NCI-H1694 treated with DMSO at 0.1 percent for 48 hours (cell line): ENCODE measurements around the gene ENG.
A peak's percentile ranks its signal among the peaks of the same experiment; 100 is the strongest.
"Not testable (repeated sequence)": the region's sequence is repeated elsewhere in the genome, so short reads cannot be mapped to it uniquely, and the experiment has no call there.

Experiments
- DNase-seq: peaks from one replicate; lab custom pipeline; 2025; lab: John Stamatoyannopoulos, UW

Gene ENG

DNA sequence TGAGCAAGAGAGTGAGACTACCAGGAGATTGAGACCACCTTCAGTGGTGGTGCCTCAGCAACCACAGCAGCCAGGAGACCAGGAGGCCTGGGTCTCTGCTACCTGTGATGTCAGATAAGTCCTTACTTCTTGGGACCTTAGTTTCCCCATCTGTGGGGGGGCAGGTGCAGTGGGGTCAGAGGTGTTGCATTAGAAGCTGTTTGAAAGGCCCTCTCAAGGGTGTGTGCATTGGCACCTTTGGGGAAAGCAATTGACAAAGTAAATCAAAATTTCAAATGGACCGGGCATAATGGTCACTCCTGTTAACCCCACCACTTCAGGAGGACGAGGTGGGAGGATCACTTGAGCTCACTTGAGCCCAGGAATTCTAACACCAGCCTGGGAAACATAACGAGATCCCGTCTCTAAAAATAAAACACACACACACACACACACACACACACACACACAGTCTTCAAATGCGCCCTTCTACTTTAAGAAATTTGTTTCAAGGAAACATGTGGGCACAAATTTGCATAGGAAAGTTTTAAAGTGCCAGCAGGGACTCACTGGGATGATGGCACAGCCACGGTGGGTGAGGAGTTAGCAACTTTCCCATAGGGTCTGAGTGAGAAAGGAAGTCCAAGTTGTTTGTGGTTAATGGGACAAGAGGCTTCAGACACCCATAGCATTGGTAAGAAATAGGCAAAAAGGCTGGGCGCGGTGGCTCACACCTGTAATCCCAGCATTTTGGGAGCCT lies 24.4 kb upstream of the ENG start:
- no peak for DNase-seq

DNA sequence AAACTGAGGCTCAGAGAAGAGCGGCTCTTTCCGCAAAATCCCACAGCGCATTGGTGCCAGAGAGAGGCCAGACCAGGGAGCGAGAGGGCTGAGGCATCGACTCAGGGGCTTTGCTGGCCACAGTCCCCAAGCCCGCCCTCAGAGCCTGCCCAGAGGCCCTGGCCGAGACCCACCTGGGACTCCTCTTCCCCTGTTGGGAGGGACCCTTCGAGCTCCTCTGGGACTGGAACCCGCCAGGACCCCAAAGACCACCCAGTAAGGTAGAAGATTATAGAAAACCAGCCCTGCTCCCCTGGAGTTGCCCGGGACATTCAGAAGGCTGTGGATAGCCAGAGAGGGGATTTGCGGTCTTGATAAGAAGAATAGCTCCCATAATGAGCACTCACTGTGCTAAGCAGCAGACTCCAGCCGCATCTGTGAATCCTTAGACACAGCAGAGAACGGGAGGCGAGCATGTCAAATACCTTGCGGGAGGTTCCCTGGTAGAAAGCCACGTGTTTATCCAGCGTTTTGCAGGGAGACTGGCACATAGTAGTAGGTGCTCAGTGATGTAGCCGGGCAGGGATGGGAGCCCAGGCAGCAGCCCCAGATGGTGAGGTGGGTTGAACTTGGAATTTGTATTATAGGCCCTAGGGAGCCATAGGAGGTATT lies 23.7 kb upstream of the ENG start:
- DNase-seq = no peak

DNA sequence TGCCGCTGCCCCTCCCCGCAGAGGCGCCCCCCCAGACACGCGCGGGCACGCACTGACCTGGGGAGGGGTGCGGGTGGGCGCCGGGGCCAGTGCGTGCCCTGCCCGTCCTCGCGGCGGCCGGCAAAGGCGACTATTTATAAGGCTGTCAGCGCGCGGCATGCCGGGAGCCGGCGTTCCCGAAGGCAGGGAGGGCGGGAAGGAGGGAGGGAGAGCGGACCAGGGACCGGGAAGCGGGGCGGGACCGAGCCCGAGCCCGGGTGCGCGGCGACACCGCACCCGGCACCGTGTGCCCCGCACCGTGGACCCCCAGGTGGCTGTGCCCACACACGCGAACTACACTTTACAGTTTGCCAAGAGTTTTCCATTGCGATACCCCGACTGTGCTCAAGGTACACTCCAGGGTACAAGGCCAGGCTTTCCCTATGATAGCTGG lies 23.1 kb upstream of the ENG start, which contains the start of gene AK1:
TSS of gene AK1 (minus strand) at position 110 of the 433 bp plus-strand sequence. CDS start 3,058 bp downstream, outside the sequence.
- peak; percentile 10 for DNase-seq

DNA sequence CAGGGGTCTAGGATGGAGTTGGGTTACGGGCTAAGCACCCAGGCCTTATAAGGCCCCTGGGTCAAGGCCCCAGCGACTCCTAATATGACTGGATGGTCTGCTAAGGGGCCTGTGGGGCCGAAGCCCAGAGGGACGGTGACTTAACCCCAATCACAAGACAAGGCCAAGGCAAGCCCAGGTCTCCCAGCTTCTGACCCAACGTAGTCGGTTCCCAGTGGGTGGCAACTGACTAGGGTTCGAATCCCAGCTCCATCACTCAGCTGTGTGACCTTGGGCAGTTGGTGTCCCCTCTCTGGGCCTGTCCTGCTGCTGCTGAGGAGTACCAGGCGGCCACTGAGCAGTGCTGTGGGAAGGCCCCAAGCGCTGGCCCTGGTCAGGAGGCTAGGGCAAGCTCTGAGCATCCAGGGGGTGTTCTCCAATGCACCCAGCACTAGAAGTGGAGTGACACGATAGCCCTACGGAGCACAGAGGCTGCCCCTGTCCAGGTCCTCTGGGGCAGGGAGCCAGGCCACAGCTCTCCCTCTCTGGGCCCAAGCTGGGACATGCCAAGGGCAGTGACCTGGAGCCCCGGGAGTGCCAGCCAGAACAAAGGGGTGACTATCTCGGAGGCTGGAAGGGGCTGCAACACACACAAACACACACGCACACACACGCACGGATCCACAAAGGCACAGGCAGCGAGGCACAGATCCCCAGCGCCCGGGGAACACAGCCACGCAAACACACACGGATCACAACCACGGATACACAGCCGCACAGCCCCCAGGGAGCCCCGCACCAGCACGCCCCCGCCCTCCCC lies 22.5 kb upstream of the ENG start:
- no peak for DNase-seq

DNA sequence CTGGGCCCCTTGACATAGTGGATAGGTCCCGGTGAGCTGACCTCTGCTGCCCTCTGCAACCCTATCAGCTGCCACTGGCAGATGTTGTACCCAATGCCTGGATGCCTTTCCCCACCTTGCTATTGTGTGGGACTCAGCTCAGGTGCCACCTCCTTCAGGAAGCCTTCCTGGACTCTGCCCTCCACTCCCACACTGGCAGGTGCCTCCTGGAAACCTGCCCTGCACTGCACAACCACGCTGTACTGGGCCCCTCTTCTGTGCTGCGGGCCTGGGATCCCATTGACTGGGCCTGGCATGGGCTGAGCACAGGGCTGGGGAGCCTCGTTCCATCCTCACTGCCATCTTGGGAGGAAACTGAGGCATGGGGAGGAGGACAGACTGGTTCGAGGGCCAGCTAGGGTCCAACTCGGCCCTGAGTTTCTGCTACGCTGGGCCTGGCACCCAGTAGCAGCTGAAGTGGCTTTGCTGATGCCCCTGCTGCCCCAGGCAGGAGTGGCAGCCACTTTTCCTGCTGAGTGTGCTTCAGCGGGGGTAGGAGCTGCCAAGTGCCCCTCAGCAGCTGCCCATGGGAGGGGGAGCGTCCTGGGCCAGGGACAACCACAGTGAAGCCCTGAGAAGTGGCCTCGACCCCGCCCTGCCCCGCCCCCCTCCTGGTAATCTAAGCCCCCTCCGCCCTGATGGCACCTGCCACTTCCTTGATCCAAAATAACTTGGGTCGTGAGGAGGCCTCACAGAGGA lies 21.7 kb upstream of the ENG start:
- no peak for DNase-seq

DNA sequence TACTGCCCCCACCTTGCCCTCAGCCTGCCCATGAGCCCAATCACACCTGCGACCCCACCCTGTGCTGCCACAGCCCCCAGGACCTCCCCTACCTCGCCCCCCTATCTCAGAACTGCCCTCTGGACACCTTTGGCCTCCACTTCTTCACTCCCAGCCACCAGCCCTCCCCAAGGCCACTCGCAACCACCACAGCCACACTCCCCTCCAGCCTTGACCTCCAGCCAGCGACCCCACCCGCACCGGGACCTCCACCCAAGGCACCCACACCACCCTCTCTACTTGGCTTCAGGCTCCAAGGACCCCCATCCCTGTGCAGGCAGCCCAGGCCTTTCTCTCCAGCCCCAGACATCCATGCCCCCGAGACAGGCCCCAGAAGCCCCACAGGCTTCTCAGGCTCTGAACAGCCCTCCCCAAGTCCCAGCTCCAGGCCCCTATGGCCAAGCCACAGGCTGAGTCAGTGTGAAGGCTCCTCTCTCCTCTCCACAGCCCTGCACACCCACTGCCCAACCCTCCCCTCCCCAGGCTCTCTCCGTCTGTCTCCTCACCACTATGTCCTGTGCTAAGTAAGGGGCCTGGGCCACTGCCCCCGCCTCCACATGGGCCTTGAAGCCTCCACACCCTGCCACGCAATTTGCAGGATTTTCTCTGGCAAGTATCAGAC lies 21.0 kb upstream of the ENG start:
- DNase-seq = no peak

DNA sequence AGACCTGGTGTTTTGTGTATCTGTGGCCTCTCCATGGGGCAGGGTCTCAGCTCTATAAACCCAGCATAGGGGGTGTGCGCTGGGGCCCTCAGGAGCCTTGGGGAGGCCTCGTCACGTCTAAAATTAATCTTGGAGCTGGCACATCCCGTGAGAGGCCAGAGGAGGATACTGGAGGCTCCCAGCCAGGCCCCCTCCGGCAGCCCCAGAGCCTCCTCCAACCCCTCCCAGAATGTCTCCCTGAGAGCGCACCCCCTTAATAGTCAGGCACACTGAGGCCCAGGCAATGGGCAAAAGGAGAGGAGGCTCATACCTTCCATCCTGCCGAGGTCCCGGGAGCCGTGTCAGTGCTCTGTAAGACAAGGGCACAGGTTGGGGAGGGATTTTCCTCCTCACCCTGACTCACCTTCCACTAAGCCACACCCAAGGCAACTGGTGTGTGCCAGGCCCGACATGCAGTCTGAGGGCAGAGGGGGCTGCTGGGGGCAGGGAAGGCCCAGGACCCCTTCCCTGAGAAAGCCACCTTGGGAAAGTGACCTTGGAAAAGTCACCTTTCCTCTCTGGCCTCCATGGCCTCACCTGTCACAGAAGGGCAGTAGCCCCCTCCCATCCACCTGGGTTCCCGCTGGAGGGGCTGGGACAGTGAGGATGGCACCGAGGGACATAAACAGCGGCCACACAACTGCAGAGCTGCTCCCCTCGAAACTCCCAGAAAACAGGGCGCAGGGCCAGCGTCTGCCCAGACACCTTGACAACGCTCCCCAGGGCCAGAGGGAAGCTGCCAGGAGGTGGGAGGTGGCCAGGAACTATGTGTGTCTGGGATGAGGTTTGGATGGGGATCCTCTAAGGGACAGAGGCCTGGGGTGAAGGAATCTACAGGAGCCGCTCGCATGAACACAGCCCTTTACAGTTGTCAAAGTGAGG lies 20.1 kb upstream of the ENG start:
- DNase-seq = no peak

DNA sequence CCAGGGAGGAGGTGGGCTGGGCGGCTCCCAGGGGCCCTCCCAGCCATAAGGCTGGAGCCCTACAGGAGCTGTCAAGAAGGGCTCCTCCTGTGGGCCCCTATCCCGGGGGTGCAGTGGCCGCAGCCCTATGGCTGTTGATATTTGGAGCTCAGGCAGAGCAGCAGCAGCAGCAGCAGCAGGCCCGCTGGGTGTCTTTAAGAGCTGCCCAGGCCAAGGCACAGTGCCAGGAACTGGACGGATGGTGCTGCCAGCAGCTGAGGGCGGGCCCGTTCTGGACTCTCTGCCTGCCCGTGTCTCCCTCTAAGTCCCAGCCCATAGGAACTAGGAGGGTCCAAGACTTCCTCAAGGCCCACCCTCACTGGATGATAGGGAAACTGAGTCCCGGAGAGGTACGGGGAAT lies 19.4 kb upstream of the ENG start:
- DNase-seq = no peak

DNA sequence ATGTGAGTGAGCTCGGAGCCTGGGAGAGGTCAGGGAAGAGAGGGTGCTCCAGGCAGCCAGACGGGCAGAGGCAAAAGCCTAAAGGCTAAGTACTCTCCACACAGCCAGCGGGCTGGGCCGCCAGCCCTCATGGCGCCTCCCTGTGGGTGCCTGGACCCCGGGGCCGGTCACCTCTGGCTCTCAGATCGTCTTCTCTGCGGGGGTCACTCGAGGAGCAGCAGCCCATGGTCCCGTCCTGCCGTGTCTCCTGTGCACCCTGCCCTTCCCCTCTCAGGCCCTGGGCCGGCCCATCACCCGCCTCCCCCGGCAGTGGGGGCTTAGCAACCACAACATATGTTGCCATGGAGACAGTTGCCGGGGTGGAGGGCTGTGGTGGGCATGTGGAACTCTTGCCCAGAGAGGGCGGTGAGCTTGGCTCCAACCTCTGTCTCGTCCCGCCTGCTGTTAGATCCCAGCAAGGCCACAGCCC lies 18.8 kb upstream of the ENG start:
- no peak for DNase-seq

DNA sequence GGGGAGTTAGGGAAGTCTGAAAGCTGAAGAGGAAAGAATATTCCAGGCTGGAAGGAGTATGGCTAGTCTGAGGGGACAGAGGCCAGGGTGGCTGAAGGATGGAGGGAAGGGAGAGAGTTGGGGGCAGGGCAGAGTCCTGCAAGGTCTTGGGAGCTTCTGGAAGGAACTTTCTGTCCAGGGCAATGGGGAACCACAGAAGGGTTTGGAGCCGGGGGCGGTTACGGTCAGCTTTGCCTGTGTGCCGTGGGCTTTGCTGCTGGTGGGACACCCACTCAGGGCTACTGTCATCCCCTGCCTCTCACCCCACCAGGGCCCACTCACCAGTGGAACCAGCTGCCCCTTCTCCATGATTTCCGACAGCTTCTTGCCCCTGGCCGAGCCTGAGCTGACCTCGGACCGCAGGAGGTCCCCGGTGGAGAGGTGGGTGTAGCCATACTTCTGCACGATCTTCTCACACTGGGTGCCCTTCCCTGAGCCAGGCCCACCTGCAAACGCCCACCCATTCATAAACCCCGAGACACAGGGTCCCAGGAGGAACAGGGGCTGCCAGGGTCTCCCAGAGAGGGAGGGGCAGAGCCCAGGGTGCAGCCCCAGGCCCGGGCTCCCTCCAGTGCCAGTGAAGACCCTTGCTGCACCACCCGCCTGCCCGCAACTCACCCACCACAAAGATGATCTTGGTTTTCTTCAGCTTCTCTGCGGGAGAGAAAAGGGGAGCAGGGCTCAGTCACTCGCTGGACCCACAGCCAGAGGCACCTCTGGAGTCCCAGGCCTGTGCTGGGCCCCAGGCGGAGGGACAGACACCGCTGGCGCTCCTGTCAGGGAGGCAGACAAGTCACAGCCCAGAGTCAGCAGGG lies 18.1 kb upstream of the ENG start:
- no peak for DNase-seq

DNA sequence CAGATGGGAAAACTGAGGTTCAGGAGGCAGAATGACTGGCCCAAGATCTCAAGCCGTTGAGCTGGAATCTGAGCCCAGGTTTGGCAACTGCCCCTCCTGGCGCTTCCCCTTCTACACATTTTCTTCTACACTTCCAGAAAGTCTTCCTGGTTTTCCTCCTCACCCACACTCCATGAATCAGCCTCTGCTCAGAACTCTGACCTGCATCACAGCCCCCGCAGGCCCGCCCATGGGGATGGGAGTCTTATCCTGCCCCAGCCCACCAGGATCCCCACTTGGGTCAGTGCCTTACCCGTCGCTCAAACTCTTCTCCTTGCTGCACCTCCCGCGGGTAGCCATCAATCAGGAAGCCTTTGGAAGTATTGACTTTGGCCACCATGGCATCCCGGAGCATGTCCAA lies 17.1 kb upstream of the ENG start:
- DNase-seq = no peak

DNA sequence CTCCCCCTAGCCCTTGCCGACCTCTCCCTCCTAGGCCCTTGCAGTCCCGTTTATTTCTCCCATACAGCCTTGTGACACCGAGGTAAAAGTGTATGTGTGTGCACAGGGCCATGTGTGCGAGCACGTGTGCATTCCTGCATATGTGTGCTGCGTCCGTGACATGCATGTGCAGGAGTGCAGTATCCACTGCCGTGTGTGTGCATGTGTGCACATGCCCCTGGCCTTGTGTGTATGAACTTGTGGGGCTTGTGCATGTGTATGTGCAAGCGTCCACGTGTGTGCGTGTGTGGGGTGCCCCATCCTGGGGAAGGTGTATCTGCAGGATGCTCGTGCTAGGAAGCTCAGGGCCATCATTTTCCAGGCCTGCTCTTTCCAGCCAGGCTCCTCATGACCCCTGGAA lies 16.4 kb upstream of the ENG start:
- DNase-seq = no peak

DNA sequence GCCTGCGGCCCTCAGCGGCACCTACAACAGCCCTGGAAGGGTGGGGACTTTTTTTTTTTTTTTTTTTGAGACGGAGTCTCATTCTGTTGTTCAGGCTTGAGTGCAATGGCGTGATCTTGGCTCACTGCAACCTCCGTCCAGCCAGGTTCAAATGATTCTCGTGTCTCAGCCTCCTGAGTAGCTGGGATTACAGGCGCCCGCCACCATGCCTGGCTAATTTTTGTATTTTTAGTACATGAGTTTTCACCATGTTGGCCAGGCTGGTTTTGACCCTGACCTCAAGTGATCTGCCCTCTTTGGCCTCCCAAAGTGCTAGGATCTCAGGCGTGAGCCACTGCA lies 15.7 kb upstream of the ENG start:
- DNase-seq = not testable (repeated sequence)

DNA sequence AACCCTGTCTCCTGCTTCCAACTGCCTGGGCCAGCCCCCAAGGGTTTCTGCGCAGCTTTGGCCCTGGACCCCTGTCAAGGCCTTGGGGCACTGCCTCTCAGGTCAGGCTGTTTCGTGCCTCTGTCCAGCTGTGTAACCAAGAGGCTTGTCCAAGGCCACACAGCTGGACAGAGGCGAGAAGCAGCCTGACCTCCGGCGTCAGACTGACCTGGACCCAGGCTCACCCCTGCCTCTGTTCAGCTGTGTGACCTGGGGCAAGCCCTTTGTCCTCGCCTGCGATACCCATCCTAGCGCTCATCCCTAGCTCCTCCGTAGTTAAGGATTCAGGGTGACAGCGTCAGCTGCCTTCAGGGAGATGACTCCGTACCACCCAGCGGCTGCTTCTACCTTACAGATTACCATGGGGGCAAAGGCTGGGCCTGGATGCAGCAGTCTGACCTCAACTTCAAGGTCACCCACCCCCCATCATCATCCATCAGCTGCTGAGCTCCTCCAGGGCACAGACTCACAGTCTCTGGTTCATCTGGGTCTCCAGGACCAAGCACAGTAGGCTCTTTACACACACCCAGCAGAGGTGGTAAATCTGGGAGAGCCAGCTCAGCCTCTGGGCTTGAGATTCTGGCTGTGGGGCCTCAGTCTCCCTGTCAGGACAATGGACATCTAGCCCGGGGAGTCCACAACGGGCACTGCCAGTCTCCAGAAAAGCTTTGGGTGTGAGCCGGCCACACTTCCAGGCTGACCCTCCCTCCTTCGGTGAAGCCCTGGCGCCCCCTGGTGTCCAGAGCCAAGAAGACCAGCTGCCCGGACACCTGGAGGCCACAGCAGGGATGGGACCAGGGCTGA lies 15.1 kb upstream of the ENG start:
- peak; percentile 16 for DNase-seq

DNA sequence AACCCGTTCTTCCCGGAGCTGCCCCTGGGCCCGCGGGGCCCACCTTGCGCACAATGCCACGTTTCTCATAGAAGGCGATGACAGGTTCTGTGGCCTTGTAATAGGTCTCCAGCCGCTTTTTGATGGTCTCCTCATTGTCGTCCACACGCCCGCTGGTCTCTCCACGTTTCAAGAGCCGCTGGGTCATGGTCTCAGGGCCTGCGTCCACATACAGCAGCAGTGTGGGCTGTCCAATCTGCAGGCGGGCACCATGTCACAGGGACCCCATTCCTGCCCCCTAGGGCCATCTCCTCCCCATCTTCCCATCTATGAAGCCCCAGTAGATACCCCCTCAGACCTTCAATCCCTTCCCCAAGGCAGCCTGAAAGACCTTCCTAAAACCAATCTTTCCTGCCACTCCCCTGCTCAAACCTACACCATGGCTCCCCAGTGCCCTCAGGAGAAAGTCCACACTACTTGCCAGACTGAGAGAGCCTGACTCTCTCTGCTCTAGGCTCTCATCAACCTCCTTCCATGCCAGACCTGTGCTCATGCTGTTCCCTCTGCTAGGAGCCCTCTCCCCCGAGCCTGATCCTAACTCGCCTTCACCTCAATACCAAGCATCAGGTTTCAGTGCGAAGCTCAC lies 13.9 kb upstream of the ENG start:
- DNase-seq = no peak

DNA sequence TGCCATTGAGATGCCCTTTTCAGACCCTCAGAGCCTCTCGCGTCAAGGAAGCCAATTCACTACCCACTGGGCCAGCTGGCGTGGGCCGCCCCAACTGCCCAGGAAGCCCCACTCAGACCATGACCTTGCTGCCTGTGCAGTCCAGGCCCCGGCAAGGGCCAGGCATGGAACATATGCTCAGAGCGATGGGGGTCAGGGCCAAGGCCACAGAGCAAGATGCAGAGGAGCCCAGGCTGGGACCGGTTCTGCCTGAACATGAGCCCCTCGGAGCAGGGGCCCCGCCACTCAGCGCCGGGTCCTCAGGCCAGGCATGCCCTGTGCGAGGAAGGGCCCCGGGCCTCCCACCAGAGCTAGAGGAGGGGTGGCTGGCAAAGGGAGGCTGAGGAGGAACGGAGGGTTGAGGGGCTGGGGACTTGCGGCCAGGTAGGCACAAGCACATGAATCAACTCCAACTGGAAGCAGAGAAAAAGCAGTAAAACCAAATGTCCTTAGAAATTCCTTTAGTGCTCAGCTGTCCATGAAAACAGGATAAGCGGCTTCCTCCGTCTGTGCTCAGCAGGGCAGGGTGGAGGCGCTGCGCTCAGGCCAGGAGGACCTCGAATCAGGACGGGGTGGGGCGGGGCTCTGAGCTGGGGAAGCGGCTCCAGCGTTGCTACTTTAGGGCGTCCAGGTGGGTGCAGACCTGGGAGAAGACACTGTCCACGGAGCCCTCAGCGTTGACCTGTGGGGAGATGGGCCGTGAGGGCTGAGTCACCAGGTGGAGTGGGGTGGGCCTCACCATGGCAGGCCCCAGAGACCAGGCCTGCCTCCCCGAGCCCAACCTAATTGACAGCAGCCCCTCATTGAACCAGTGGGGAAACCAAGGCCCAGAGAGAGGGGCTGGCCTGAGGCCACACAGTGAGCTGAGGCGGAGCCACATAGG lies 13.2 kb upstream of the ENG start:
- no peak for DNase-seq

DNA sequence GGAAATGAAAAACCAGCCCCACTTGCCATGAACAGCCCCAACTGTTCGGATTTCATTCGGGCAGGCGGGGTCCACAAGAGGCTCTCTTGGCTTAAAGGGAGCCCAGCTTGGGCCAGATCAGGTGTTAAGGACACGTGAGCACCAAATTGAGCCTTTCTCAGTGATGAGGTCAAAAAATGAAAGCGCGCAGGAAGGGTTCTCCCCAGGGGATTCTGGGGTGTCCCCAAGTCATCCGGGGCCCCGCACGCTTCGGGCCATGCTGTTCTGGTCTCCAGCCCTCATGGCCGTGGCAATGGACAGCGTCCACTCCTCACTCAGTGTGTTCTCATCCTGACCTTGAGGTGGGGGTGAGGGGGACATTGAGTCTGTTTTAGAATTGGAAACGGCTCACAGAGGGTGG lies 12.1 kb upstream of the ENG start:
- no peak for DNase-seq
